ENCODE results near the gene AHNAK. TPM values are rescaled to one million over a fixed set of nuclear protein-coding genes. Genes with fewer than 3 reads are reported as not detected.

AHNAK gene
- total RNA-seq, 4 donors from 2014 or later = 1,199 to 1,973 (median 1,368) TPM

DNA sequence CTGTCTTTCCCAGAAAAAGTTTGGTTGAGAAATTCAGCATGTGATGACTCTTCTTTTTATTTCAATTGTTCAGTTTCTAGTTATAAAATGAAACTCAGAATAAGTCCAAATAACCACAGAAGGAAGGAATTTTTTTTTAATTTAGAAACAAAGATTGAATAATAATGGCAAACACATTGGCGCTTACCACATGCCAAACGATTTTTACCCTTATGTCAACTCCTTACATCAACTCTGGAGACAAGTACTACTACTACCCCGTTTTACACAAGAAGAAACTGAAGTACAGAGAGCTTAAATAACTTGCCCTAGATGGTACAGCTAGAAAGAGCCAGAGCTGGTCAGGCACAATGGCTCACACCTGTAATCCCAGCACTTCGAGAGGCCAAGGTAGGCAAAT, 52.4 kb downstream of the AHNAK start:
- TF ChIP-seq, protein P1, sequence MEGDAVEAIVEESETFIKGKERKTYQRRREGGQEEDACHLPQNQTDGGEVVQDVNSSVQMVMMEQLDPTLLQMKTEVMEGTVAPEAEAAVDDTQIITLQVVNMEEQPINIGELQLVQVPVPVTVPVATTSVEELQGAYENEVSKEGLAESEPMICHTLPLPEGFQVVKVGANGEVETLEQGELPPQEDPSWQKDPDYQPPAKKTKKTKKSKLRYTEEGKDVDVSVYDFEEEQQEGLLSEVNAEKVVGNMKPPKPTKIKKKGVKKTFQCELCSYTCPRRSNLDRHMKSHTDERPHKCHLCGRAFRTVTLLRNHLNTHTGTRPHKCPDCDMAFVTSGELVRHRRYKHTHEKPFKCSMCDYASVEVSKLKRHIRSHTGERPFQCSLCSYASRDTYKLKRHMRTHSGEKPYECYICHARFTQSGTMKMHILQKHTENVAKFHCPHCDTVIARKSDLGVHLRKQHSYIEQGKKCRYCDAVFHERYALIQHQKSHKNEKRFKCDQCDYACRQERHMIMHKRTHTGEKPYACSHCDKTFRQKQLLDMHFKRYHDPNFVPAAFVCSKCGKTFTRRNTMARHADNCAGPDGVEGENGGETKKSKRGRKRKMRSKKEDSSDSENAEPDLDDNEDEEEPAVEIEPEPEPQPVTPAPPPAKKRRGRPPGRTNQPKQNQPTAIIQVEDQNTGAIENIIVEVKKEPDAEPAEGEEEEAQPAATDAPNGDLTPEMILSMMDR (IDR thresholded peaks at IDR 0.05; ENCODE audit: low read depth) = no peak

DNA sequence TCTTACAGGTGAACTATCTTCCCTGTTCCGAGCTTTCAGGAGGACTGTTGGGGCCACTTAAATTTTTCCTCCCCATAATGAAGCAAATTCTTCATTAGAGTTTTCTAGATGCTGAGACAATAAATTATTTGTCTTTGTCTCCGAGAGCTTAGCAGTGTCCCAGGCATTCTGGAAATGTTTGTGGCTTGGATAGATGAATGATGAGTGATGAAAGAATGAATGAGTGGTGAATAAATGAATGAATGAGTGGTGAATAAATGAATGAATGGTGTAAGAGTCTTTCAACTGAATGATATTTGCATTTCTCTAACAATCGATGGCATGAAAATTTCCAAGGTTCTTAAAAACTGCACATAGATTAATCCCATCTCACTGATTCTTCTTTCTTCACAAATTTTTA, 52.8 kb downstream of the AHNAK start:
- TF ChIP-seq, protein P1 (IDR thresholded peaks at IDR 0.05; ENCODE audit: low read depth) = no peak

DNA sequence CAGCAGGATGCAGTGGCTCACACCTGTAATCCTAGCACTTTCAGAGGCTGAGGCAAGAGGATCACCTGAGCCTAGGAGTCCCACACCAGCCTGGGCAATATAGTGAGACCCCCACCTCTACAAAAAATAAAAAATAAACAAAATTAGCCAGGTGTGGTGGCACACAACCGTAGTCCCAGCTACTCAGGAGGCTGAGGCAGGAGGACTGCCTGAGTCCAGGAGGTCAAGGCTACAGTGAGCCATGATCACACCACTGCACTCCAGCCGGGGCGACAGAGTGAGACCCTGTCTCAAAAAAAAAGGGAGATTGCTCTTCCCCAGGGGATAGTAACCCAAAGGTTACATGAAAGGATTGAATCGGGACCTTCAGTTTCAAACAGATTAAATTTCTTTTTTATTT, 54.0 kb downstream of the AHNAK start:
- TF ChIP-seq, protein P1 (IDR thresholded peaks at IDR 0.05; ENCODE audit: low read depth) = no peak

DNA sequence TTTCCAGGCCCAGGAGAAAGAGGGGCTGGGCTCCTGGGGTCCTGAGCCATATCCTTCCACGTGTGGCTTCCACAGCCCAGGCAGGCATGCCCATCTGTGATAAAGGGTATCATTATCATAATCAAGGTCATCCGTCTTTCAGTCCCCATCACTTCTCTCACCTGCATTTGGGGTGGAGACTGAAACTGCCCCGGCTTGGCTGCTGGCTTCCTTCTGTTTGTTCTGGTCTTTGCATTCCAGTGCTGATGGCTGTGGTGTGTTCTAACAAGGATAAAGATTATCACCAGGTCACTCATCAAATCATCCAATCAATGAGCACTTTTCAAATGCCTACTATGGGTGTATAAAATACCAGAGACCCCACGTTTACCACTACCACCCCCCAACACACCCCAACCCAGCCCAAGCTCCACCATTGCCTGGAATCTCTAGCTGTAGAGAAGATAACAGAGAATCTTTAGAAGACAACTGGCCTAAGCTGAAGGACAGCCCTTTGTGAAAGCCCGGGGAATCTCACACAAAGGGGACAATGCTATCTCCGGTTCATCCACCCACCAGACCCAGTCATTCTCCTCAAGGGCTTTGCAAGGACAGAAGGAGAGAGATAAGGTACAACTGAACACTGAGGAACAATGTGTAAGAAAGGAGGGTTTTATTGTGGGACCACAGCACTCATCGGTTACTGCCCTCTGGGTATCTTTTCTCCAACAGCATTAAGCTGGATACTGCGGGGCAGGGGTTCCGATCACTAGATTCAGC, 54.9 kb downstream of the AHNAK start:
- TF ChIP-seq, protein P1 (IDR thresholded peaks at IDR 0.05; ENCODE audit: low read depth) = no peak

DNA sequence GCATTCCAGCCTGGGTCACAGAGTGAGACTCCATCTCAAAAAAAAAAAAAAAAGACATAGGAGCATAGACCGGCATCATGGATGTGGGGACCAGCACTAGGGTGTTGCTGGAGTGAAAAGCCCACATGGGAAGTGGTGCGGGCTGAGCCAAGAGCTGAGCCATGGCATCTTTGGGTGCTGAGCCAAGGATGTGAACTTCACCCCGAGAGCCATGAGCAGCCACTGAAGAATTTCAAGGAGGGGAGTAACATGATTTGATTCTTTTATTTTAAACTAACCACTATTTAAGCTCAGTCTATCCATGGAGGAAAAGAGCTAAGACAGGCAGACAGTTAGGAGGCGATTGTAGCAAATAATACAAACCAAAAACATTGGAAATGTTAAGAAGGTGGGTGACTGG, 57.4 kb downstream of the AHNAK start:
- TF ChIP-seq, protein P1 (IDR thresholded peaks at IDR 0.05; ENCODE audit: low read depth) = no peak

DNA sequence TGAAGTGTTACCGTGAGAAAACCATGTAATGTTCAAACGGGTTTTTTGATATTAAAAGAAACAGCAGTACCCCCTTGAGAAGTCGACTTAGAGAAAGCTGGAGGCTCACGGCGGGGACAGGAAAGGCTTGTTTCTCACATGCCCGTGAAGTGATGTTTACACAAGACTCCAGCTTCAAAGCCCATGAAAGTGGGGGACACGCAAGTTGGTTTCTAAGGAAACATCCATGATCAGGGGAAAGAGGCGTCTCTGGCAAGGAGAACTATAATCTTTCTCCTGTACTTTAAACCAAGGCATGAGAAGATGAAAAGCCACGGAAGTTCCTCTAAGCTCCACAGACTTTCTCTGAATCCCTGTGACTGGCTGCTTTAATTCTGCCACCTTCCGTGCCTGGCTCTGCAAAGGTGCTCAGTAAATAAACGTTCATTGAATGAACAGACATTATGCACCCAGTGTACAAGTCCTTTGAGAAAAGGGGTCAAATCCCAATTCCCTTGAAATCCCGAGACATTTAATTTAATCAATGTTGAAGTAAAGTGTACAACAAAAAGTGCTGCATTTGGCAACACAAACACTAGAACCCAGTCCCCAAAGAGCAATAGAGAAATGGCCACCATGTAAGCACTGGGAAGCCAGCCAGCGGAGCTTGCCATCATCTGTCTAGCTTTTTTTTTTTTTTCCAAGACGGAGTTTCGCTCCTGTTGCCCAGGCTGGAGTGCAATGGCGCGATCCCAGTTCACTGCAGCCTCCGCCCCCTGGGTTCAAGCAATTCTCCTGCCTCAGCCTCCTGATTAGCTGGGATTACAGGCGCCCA, 58.7 kb downstream of the AHNAK start:
- TF ChIP-seq, protein P1 (IDR thresholded peaks at IDR 0.05; ENCODE audit: low read depth) = no peak

DNA sequence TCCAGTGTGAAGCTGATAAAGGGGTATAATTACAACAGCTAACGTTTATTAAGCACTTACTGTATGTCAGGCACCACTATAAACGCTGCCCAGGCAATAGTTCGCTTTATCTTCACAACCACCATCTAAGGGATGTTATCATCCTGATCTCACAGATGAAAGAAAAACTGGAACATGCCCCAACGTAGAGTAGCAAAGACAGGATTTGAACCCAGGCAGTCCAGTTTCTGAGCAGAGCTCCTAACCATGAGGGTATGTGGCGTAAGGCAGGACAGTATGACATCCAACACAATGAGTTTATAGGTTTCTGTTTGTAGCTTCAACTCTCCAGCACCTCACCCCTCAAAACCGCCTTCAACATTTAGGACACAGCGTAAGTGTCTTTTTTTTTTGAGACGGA, 59.5 kb downstream of the AHNAK start:
- TF ChIP-seq, protein P1 (IDR thresholded peaks at IDR 0.05; ENCODE audit: low read depth) = no peak

Measured in subcutaneous adipose tissue (tissue), 4 donors.